GM21381 (cell line): Measurements from ENCODE around the gene CCDC92B.
"Not testable (repeated sequence)": the region's sequence is repeated elsewhere in the genome, so short reads cannot be mapped to it uniquely, and the experiment has no call there.

ENCODE experiments used
- ATAC-seq: cut with Tn5 transposase; IDR thresholded peaks from one replicate; pipeline ENCODE4 v1.9.1; 2021; ENCODE audit warnings: mild to moderate bottlenecking, moderate library complexity; ENCODE audit not compliant: unreplicated experiment

Gene CCDC92B

DNA sequence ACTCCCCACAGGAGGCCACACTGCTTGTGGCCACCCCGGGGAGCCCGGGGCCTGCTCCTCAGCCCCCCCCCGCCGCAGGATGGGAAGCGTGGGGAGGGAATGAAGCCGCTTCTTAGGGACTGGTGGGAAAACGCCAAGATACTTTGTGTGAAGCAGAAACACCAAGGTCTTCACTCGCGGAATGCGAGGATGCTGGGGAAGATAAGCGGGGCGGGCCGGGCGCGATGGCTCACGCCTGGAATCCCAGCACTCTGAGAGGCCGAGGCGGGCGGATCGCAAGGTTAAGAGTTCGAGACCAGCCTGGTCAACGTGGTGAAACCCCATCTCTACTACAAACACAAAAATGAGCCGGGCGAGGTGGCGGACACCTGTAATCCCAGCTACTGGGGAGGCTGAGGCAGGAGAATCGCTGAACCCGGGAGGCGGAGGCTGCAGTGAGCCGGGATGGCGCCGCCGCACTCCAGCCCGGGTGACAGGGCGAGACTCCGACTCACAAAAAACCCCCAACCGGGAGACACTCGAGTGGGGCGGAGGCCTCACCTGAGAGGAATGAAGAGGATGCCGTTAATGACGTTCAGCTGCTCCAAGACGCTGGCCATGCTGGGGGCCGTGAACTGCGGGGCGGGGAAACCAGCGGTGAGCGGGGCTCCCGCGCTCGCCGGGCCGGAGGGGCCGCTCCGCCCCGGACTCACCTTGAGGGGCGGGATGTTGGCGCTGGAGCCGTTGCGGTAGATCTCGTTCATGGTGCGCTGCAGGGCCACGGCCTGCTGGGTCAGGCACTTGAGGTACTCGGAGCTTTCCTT is 58.2 kb downstream of the CCDC92B start:
- no peak for ATAC-seq

DNA sequence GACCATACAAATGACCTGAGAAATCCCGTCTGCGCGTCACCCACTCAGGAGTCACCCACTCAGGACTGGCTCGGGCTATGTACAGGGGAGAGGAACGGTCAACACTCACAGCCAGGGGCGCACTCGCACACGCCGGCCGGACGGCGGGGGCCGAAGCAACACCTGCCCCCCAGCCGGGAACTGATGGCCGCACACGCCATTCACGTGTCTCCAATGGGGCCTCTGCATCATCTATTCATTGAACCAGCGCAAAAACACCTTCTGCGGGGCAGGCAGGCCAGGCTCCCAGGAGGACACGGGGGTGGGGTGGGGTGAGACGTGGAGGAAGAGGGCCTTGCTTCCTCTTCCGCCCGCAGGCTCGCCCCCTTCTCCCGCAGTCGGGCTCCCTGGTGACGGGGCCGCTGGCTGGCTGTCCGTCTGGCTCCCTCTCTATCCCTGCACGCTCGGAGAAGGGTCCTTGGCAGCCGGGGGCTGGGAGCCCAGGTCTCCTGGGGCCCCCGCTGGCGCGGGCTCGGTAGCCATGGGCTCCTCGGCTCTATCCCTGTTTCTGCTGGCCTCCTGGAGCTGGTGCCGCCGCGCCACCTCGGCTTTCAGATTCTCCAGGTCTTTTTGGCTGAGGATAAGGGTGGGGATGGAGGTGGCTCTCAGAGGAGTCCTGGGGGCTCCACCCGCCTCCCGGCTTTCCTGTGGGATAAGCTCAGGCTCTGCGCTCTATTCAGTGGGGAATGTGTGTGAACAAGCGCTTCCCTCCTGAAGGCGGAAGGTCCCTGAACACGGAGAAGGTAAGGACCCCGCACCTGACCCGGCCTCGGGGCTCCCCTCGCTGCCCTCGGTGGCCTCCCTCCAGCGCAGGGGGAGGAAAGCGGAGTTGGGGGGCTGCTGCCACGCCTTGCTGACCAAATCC is 59.0 kb downstream of the CCDC92B start:
- ATAC-seq = no peak

DNA sequence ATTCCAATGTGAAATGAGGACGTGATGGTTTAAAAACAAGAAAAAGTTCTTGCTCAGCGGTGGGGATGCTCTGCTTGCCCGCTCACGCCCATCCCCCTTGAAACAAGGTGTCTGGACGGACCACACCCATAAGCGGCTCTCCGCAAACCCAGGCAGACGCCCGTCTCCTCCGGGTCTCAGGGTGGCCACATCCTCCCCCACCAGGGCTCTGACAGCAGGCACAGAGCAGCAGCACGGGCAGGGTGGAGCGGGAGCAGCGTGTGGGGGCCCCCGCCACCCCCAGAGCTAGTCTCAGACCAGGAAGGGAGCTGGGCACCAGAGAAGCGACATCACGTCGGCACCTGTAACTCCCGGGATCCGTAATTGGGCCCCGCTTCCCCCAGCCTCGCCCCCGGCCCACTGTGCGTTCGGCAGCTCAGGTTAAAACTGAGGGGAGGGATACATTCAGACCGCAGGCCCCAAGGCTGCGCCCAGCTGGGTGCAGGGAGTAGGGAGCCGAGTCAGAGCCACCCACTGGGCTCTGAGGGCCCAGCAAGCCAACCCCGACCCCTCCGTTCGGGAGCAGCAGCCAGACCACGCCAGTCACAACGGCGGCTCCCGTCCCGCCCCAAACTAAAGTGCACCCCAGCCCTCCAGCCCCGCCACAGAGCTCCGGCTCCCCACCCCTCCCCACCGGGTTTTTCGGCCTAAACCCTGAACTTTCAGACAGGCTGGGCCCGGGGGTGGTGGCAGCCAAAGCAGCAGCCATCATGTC is 59.9 kb downstream of the CCDC92B start:
- no peak for ATAC-seq

DNA sequence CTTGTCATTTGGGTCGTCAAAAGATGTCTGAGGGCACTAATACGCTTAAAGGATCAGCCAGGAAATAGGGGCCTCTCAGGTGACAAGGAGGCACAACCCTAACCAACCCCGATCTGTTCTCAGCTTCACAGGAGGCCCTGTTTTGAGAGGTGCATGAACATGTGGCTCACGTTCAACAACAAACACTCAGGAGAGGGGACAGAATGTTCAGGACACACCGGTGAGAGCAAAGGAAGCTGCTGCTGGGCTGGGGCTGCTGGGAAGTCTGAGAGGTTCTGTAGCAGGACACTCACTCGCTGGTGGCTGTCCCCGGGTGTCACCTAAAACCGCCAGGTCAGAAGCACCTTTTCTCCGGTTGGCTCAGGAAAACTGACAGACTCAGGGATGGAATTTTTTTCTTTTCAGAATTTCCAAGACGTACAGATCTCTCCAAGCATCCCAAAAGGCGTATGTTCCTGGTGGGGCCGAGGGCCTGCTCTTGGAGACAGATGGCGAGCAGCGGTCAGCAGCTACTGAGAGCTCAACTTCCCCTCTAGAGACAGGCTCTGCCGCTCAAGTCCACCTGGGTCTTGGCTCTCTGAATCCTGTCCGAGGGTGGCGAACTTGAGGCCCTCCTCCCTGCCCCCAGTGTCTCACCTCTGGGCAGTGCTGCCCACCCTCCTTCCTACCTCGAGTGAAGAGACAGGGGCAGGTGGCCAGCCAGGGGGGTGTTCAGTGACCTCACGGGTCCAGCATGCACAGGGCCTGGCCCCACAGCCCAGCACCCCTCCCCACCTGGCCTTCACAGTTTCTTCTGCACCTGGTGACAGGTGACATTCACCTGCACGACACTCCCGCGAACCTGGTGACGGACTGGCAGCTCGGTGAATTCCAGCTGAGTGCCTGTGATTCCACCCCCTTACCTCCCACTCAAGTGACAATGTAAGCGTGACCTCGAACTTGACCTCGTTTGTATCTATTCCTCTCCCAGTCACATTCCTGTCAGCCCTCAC is 60.8 kb downstream of the CCDC92B start:
- ATAC-seq = no peak

DNA sequence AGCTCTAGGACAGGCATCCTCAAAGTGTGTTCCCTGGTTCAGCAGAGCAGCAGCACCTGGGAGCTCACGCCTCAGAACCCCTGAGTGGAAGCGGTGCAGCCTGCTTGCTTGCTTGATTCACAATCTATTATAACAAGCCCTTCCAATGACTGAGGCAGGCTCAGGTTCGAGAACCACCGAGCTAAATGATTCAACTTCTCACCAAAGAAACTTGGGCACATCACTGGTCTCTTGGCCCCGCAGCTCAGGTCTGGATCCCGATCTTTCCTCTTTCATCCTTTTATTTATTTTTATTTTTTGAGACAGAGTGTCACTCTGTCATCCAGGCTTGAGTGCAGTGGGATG is 62.4 kb downstream of the CCDC92B start:
- ATAC-seq = no peak

DNA sequence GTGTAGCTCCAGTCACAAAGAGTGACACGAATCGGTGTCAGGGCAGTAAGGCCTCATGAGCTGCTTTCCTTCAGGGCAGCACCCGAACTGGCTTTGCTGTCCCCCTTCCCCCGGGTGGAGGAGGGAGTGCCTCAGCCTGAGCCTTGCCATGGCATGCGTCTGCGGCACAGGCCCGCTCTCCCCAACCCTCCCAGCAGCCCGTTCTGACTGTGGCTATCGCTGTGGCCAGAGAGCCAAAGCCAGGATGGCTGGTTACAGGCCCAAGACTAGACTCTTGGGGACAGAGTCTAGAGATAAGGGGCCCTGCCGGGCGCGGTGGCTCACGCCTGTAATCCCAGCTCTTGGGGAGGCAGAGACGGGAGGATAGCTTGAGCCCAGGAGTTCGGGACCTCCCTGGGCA is 63.8 kb downstream of the CCDC92B start:
- ATAC-seq = no peak

DNA sequence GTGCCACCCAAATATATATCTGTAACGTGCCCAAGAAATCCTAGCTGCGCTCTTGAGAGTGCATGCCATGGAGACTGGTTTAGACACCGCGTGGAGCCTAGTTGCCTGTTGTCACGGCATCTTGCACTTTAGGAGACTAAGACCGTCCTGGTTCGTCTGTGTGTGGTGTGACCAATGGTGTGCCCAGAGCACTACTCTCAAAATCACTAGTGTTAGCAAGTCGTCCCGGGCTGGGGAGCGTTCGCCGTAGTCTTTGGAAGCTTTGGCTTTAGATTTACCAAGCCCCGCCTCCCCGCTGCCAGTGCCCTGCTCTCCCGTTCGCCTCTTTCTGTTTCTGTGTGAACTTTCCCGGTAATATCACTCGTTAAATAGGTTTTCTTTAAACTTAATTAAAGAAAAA is 64.9 kb downstream of the CCDC92B start:
- ATAC-seq = no peak

DNA sequence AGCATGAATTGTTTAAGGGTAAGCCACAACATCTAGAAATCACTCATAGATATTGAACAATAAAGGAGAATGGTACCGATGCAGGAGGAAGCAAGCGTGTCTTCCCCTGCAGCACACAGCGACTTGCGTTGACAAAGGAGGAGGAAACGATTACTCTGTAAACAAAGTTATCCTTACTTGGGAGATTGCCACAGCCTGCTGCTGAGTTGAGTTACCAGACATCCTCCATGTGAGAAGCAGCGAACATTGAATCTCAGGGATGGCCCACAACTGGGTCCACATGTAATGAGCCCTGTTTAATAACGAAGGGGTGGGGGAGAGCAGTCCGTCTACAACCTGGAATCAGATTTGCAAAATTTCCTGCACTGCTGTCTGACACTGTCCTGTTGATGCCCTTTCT is 65.5 kb downstream of the CCDC92B start:
- ATAC-seq = no peak

DNA sequence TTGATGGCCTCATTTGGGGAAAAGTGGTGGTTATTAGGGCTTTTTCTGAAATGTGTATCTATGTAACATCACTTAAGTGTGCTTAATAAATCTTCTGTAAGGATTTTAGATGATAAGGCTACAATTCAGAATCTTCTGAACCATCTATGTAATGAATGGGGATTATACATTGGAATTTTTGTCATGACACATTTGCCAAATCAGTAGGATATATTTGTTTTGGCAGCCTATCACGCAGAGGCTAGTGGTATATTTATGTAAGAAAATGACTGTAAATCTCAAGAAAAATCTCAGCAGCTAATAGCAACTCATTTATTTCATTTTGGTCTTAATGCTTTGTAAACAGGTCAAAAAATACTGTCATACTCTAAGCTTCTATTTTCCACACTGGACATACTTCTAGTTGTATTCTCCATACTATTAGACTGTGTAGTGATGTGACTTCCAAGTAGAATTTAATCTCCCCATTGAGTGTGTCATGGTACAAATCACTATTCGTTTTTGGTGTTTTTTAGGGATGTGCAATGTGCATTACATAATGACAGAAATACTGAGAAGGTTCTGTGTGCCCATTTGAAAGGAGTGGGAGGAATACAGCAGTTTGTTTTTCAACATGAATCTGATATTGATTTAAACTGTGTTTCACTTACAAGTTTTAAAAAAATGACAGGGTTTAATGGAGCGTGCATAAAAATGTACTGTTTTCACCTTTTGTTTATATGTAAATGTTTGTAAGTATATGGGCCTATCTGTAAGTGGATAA is 67.1 kb downstream of the CCDC92B start:
- ATAC-seq = no peak

DNA sequence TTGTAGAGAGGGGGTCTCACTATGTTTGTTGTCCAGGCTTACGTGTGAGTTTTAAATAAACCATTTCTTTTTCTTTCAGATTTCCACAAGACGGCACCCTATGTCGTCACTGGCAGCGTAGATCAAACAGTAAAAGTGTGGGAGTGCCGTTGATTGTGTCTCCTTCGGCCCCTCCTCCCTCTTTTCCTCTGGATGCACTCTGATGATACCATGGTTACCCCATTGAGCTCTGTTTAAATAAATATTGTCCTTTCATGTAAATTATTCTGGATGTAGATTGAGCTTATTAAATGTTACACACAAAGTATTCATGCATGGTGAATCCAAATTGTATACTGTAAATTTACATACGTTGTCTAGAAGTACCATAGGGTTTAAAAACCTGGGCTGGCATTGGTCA is 67.8 kb downstream of the CCDC92B start:
- no peak for ATAC-seq

DNA sequence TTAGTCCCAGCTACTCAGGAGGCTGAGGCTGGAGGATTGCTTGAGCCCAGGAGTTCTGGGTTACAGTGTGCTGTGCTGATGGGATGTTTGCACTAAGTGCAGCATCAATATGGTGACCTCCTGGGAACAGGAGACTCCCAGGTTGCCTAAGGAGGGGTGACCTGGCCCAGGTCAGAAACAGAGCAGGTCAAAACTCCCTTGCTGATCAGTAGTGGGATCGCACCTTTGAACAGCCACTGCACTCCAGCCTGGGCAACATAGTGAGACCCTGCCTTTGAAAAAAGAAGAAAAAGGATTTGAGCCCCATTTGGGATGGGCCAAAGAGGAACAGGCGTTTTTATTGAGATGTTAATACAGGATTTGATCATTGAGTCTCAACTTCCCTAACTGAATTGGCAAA is 68.5 kb downstream of the CCDC92B start:
- no peak for ATAC-seq

DNA sequence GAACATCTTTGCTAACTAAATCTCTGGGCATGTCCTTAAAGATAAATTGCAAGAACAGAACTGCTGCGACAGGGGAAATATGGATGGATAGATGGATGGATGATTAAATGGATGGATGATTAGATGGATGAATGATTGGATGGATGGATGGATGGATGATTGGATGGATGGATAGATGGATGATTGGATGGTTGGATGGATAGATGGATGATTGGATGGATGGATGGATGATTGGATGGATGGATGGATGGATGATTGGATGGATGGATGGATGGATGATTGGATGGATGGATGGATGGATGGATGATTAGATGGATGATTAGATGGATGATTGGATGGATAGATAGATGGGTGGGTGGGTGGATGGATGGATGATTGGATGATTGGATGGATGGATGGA is 70.2 kb downstream of the CCDC92B start:
- ATAC-seq = not testable (repeated sequence)
